Choroid plexus epithelial cell (primary cell): ENCODE data around the gene PER1.

ENCODE experiments used
- DNase-seq: peaks from one replicate; pipeline ENCODE4 v3.0.0-alpha.2; 2010; ENCODE audit warnings: low read depth
- H3K4me3 ChIP-seq: 2 replicates; pipeline ENCODE4 v1.5.1; 2011; ENCODE audit warnings: low read depth, mild to moderate bottlenecking, control low read depth, low read length, moderate library complexity
- CTCF ChIP-seq: conservative IDR thresholded peaks from 2 replicates; pipeline ENCODE4 v1.5.1; 2011; ENCODE audit warnings: low read depth, mild to moderate bottlenecking, control low read depth, inconsistent platforms, low read length, moderate library complexity

Gene PER1

GRCh38 chr17:8187517-8188262 is 35.5 kb upstream of the PER1 start:
- DNase-seq, result peak; percentile 100
- peak overlapping the region; percentile 86 for H3K4me3 ChIP-seq
- TF ChIP-seq CTCF, result no peak

GRCh38 chr17:8186787-8187516 is 34.7 kb upstream of the PER1 start:
- peak; percentile 59 for TF ChIP-seq CTCF
- DNase-seq, result peak; percentile 98
- H3K4me3 ChIP-seq, result peak overlapping the region; percentile 86

- DNase-seq, result no peak
- H3K4me3 ChIP-seq, result peak overlapping the region; percentile 86
- TF ChIP-seq CTCF, result no peak
Measured at GRCh38 chr17:8186446-8186786, 34.2 kb upstream of the PER1 start.

- no peak for TF ChIP-seq CTCF
- DNase-seq, result peak; percentile 66
- peak overlapping the region; percentile 86 for H3K4me3 ChIP-seq
Measured at GRCh38 chr17:8185582-8186445, 33.6 kb upstream of the PER1 start.

- no peak for TF ChIP-seq CTCF
- no peak for DNase-seq
- H3K4me3 ChIP-seq, result peak overlapping the region; percentile 77
Measured at GRCh38 chr17:8176998-8177731, 25.0 kb upstream of the PER1 start.

GRCh38 chr17:8176197-8176940 is 24.2 kb upstream of the PER1 start, which contains the start of gene TMEM107:
TSS of gene TMEM107 (minus strand) at chr17:8176380. CDS start at chr17:8176286, 94 bp downstream.
- peak within 1 kb of the TSS; percentile 77 for H3K4me3 ChIP-seq
- peak; percentile 83 for DNase-seq
- no peak for TF ChIP-seq CTCF
